ENCODE data around the gene JARID2.

The JARID2 gene

GRCh38 chr6:15513801-15514711 lies 268.2 kb downstream of the JARID2 start:
- no peak for DNase-seq

DNA sequence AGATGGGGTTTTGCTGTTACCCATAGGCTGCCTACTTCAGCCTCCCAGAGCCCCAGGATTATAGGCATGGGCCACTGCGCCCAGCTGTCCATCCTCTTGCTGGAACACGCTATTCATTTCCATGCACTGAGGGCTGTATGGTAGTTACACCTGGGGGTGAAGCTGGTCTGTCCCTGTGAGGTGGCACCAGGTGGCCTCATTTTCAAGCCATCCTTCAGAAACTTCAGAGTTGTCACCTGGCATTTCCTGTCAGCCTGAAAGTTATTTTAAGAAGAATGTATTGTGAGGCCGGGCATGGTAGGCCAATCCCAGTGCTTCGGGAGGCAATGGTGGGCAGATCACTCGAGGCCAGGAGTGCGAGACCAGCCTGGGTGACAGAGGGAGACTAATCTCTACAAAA lies 269.4 kb downstream of the JARID2 start:
- DNase-seq, result no peak

- DNase-seq, result no peak
These were observed 269.9 kb downstream of the JARID2 start for GRCh38 chr6:15515660-15516375.

DNA sequence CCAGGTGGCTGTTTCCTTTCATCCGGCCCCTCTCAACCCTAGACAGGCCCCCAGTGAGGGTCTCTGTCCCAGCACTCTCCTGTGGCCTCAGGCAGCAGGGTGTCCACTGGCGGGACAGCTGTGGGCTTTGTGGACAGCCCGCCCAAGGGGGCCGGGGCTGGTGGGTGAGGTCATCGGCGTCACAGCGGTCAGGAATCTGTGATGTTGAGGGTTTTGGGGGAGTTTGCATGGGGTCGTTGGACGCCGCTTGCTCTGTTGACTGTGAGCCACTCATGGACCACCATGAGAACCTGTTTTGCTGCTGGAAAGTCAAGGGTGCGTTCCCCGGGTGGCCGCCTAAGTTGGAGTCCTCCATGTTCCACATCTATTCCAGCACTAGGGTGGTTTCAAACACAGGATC lies 270.5 kb downstream of the JARID2 start:
- no peak for DNase-seq

GRCh38 chr6:15516923-15517560 lies 271.2 kb downstream of the JARID2 start:
- DNase-seq, result no peak

GRCh38 chr6:15517600-15517999 lies 271.7 kb downstream of the JARID2 start:
- DNase-seq, result no peak

DNA sequence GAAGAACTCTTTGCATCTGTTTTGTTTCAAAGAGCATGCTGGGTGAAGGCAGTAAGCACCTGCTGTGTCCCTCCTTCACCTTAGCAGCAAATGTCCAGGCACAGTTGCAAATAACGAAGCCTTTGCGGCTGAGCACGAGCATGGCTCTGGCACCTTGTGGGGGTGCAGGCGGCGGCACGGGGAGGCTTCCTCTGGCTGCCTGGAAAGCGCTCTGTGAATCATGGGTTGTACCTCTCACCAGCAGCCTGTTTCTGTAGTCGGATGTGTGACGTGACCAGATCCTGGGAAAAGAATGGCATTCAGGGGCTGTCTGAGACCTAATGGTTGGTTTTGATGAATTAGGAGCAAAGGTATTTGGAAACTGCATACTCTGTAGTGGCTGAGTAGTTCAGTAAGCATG lies 272.2 kb downstream of the JARID2 start:
- no peak for DNase-seq

DNA sequence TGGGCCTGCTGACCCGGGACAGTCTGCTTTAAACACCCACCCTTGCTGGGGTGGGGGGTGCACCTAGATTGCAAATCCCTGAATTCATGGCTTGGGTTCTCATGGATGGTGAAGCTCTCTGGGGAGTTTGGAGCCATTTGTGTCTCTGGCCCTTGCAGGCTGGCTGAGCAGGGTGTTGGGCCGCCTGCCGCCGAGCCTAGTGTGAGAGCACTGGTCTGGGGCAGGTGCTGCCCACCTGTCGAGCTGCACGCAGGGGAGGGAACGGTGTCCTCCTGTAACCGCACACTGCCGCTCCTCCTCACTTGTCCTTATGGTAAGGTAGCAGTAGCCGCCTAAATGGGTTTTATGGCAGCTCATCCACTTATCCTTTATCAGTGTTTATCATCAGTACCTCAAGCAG lies 273.0 kb downstream of the JARID2 start:
- no peak for DNase-seq

DNA sequence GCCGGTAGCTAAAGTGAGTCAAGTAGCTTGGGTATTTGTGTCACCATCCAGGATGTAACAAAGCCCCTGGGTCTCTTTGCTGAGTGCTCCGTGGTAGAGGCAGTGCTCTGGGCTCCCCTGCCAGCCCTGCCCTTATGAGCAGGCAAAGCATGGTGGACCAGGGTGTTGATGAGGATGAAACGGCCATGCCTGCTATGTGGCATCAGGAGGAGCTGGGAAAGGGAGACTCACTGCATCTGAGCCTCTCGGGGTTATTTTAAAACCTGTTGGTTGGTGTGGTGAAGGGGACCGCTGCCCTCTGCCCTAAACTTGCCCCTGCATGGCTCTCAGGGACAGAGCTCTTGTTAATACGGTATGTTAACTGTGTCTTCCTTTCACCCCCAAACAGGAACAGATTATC lies 273.8 kb downstream of the JARID2 start:
- DNase-seq, result no peak

- no peak for DNase-seq
These were observed 274.8 kb downstream of the JARID2 start for GRCh38 chr6:15520626-15521203.

- DNase-seq, result no peak
These were observed 275.7 kb downstream of the JARID2 start for GRCh38 chr6:15521582-15521981.

GRCh38 chr6:15522026-15522425 lies 276.2 kb downstream of the JARID2 start:
- no peak for DNase-seq

DNA sequence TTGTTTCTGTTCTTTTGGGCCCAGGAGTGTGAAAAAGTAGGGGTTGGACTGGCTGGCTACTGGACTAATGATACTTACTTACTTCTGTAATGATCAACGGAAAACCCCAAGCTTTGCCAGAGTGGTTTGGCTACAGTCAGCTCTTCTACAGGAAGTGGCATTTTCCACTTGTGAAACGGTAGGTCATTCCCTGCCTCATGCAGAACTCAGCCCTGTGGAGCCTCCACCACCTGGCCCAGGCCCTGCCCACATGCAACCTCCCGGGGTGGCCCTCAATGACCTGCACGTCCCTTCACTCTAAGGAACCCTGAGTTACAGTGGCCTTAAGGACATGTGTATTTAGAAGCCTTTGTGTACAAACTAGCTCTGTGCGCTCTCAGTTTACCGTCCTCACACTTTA lies 276.6 kb downstream of the JARID2 start:
- no peak for DNase-seq

DNA sequence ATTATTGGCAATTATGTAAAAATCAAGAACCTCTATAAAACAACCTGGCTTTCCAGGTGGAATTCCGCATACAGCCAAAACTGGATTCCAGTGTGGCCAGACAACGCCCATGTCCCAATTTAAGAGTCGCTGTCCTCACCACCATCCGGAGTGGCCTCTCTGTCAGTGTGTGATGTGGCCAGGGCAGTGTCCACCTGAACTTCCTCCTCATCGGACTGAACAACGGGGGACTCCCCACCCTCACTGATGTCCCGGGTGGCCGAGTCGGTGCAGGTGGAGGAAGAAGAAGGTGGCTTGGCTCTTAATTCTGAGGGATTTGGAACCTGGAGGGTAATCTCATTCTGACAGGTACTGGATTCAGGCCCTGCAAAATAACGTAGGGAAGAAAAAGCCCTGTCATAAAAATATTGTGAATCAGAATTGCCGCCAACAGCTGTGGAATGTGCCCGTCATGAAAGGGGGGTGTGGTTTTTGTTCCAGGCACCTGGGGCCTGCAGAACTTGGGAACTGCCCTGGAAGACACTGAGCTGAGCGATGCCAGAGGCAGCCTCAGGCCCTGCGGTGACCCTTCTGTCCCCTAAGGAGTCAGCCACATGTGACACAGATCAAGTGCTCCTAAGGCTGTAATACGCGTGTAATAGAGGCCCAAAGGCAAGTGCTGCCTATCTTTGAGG lies 277.1 kb downstream of the JARID2 start:
- DNase-seq, result no peak

DNA sequence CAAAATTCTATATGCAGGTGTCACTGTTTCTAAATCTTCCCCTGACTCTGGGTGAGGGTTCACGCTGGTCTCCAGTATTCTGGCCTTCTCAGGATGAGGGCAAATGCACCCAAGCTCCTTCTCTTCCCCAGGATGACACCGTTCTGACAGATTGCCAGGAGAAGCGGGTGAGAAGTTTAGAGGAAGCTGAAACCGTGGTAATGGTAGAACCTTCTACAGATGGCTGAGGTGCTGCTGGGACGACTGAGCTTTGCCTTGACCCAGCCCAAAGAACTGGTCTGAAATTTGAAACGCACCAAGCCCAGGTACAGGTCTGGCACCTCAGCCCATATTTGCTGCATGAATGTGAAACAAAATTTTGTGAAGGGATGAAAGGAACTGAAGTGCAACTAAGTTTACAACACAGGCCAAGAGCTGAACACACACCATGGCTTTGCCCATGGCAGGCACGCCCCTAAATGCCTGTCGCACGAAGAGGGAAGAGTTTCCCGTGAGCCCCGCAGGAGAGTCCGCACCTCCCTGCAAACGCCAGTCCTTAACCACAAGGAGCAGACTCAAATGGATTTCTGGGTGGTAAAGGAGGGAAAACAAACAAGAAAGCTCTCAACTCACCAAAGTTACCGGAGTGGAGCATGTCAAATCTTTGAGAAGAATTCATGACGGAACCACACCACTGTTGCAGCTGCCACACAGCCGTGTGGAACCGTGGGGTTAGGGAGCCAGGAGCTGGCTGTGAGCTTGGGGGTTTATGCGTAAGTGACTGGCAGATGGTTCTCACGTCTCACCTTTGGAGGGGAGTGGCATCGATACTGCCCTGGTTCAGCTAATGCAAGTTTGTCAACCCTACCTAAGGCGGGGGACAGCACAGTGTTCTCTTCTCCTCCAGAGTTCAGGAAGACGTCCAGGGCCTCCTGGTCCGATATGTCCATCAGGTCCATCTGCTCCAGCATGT lies 278.1 kb downstream of the JARID2 start:
- no peak for DNase-seq

DNA sequence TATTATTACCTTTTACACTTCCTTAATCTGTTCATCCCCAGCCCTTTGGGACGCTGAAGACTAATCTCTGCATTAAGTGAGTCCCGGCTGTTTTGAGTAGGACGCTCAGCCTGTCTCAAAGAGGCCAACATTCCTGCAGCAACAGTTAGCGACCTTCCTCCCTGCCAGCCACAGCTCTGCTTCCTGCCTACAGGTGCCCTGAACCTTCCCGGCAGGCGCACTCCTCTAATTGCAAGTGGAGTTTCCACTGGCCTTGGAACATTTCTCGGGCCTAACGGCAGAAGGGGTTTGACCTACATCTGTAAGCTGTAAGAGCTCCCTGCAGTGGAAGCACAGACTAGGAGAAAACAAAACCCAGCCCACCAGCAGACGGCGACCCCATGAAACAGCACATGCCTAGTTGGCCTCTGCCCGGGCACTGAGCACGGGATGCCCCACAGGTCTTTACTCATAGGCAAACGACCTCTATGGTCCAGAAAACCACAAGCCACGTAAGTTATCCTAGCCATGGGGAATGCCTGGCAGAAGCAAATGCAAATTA lies 279.1 kb downstream of the JARID2 start:
- DNase-seq, result no peak

- DNase-seq, result no peak
These were observed 280.4 kb downstream of the JARID2 start for GRCh38 chr6:15526212-15526701.

- no peak for DNase-seq
These were observed 282.2 kb downstream of the JARID2 start for GRCh38 chr6:15527838-15528617.

- DNase-seq, result no peak
These were observed 283.0 kb downstream of the JARID2 start for GRCh38 chr6:15528870-15529269.

DNA sequence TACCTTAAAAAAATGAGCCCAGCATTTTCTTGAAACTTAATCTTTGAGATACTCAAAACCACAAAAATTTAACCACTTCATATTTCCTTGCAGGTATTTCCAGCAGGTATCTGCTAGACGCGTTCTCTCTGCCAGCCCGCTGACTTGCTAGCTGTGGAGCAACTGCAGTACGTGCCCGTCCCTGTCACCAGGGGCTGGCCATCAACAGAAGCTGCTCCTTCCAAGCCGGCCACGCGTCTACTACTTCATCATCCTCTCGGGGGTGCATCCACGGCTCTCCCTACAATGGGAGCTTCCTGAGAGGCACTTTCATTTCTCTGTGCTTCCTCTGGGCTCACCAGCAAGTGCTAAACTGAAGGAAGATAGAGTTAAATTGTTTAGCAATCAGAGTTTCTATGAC lies 284.5 kb downstream of the JARID2 start:
- no peak for DNase-seq

Measured in CD4-positive, alpha-beta T cell treated with Interleukin-4 for 4 hours (primary cell).